C4-2B (cell line): ENCODE results near the gene KLHL35.

ENCODE experiments used
- ZFX ChIP-seq: fragments of 450-650 bp; IDR thresholded peaks from 2 replicates; pipeline ENCODE4 v1.6.1; 2017
- TF ChIP-seq, protein P1 (sequence below): fragments of 450-650 bp; conservative IDR thresholded peaks from 2 replicates; pipeline ENCODE4 v1.5.1; 2017; ENCODE audit warnings: mild to moderate bottlenecking

DNA sequence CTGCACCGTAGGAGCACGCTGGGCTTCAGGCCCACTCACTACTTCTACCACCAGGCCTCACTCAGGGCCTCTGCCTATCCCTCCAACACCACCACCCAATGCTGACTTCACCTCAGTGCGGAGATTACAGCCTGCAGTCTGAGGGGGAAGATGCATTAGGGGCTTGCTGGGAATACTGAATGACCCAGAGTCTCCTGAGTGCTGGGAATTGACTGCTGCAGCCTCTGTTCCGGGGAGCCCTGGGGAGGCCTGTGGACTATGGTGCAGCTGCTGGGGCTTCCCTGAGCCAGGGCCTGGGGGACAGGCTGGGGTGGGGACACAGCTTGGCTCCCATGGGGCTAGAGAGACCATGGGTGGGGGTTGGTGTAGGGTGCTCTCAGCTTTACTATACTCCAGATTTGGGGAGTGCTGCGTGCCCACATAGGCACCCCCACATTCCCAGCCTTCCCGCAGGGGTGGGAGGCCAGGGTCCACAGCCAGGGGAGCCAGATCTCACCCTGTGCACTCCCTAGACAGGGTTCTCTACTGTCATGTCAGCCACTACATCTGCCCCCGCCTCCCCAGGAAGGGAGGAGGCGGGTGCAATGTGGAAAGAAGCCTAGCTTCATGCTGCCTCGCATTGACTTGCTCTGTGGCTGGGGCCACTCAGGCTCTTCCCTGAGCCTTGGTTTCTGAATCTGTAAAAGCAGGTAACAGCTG is 48.4 kb upstream of the KLHL35 start:
- TF ChIP-seq, protein P1, sequence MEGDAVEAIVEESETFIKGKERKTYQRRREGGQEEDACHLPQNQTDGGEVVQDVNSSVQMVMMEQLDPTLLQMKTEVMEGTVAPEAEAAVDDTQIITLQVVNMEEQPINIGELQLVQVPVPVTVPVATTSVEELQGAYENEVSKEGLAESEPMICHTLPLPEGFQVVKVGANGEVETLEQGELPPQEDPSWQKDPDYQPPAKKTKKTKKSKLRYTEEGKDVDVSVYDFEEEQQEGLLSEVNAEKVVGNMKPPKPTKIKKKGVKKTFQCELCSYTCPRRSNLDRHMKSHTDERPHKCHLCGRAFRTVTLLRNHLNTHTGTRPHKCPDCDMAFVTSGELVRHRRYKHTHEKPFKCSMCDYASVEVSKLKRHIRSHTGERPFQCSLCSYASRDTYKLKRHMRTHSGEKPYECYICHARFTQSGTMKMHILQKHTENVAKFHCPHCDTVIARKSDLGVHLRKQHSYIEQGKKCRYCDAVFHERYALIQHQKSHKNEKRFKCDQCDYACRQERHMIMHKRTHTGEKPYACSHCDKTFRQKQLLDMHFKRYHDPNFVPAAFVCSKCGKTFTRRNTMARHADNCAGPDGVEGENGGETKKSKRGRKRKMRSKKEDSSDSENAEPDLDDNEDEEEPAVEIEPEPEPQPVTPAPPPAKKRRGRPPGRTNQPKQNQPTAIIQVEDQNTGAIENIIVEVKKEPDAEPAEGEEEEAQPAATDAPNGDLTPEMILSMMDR = no peak
- no peak for TF ChIP-seq ZFX
